GM19395 (cell line): ENCODE results near the gene STK33.
"Not testable (repeated sequence)": the region's sequence is repeated elsewhere in the genome, so short reads cannot be mapped to it uniquely, and the experiment has no call there.

Experiments
- ATAC-seq: cut with Tn5 transposase; IDR thresholded peaks from one replicate; pipeline ENCODE4 v1.9.1; 2021; ENCODE audit warnings: mild to moderate bottlenecking, moderate library complexity; ENCODE audit not compliant: unreplicated experiment

STK33 gene

DNA sequence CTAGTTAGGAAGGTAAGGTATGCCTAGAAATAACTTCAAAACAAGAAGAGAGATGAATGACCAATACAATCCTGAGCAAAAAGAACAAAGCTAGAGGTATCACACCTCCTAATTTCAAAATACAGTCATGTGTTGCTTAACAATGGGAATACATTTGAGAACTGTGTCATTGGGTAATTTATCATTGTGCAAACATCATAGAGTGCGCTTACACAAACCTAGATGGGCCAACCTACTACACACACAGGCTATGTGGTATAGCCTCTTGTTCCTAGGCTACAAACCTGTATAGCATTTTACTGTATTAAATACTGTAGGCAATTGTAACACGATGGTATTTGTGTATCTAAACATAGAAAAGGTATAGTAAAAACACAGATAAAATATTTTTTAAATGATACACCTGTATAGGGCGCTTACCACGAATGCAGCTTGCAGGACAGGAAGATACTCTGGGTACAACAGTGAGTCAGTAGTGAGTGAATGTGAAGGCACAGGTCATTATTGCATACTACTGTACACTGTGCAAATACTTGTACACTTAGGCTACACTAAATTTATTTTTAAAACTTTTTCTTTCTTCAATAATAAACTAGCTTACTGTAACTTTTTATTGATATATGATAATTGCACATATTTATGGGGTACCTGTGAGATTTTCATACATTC is 48.2 kb downstream of the STK33 start:
- no peak for ATAC-seq

DNA sequence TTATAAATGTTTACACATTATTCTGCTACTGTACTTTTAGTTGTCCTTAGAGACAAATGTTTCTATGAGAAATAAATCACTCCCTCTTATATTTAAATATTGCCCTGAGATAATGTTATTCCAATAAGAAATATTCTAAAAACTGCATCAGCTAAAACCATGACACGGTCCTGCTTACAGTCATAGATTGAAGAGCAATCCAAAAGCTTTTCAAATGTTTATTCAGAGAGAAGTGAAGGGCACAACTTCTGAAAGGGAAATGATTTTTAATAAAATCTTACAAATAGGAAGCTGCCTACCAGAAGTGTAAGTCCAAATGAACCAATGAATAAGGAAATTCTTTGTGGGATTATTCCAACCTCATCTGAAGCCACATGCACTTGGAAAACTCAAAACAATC is 49.2 kb downstream of the STK33 start:
- no peak for ATAC-seq

- no peak for ATAC-seq
These were observed 50.8 kb downstream of the STK33 start for GRCh38 chr11:8543278-8543677.

GRCh38 chr11:8541448-8541847 is 52.6 kb downstream of the STK33 start:
- no peak for ATAC-seq

DNA sequence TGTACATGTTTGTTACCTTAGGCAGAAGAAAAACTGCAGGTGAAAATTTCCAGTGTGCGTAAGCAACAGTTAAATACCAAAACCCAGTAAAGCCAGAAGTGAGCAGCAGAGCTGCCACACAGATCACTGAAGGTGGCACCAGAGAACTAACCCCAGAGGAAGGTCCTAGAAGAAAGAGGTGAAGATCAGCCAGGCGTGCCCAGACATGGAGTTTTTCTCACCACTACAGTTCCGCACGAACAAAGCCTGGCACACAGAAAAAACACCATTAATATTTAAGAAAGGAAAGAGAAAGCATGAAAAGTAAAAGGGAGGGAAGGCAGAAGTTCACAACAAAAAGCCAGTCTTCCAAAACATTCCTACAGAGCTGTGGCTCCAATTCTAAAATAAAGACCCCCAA is 60.7 kb downstream of the STK33 start:
- ATAC-seq: no peak

GRCh38 chr11:8532475-8532874 is 61.6 kb downstream of the STK33 start:
- ATAC-seq: no peak

DNA sequence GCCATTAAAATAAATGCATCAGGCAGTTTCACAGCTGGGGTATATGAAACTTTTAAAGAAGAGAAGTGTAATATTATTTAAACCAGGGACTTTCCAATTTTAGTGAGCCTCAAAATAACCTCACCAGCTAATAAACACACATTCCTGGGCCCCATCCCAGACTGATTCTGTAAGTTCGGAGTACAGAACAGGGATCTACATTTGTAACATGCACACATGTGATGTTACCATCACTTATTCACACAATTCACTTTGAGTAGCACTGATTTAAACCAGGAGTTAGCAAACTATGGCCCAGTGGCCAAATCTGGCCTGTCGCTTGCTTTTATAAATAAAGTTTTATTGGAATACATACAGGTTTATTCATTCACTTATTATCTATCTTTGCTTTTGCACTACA is 62.0 kb downstream of the STK33 start:
- ATAC-seq: no peak

DNA sequence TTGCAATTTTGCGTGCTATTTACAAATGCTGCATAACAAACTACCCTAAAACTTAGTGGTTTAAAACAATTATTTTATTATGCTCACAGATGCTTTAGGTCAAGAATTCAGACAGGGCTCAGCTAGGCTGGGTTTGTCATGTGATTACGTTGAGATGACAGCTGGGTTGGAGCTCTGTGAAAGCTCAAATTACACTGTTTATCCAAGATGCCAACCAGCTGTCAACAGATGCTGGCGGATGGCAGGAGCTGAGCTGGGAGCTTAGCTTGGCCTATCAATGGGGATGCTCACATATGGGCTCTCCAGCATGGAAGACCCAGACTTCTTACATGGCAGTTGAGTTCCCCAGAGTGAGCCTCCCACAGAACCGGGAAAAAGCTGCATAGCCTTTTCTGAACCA is 62.7 kb downstream of the STK33 start:
- ATAC-seq: no peak

GRCh38 chr11:8527939-8528338 is 66.1 kb downstream of the STK33 start:
- ATAC-seq: no peak

- no peak for ATAC-seq
These were observed 70.6 kb downstream of the STK33 start for GRCh38 chr11:8523396-8523795.

GRCh38 chr11:8512547-8512946 is 81.5 kb downstream of the STK33 start:
- no peak for ATAC-seq

DNA sequence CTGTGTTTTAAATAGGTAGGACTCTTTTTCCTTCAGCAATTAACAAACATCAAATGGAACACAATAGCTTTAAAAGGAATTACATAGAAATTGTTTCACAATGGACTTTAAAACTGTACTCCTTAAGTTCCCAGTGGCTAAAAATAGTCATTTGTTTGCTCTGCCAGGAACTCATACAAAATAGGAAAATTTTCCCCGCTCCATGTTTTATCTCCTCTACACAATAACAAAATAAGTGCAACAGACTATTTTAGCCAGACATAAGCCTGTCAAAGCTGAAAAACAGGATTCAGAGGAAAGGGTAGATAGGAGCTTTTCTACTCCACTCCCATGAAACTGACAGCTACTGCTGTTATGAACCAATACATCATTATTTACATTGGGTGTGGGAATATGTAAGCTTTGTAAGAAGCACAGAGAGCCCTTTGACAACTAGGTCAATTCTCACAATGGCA is 90.1 kb downstream of the STK33 start:
- no peak for ATAC-seq

DNA sequence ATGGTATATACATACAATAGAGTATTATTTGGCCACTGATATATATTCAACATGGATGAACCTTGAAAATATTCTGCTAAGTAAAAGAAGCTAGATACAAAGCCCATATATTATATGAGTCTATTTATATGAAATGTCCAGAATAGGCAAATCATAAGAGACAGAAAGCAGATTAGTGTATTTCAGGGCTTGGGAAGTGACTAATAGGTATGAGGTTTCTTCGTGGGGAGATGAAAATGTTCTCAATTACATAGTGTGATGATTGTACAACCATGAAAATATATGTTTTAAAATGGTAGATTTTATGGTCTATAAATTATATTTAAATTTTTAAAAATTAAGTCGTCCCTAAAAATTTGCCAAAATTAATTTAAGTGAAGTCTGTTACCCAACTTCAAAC is 92.2 kb downstream of the STK33 start:
- ATAC-seq: no peak

DNA sequence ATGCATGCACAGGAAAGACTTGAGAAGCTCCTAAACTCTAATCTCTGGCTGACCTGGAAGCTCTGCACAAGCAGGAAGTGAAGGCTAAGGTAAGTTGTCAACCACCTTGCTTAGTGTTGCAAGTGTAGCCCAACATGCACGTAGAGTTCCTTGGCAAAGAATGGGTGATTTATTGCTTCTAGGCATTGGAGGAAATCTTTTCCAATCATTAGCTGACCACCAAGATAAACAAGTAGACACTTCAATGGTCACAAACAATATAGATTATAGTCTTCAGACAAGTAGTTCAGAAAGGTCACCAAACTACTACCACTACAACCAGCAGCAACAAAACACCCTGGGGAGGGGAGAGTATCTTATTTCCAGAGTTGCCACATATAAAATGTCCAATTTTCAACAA is 105.6 kb downstream of the STK33 start:
- no peak for ATAC-seq

GRCh38 chr11:8487261-8487660 is 106.8 kb downstream of the STK33 start:
- ATAC-seq: no peak

GRCh38 chr11:8484251-8484650 is 109.8 kb downstream of the STK33 start:
- ATAC-seq: no peak

- no peak for ATAC-seq
These were observed 113.2 kb downstream of the STK33 start for GRCh38 chr11:8480858-8481257.

DNA sequence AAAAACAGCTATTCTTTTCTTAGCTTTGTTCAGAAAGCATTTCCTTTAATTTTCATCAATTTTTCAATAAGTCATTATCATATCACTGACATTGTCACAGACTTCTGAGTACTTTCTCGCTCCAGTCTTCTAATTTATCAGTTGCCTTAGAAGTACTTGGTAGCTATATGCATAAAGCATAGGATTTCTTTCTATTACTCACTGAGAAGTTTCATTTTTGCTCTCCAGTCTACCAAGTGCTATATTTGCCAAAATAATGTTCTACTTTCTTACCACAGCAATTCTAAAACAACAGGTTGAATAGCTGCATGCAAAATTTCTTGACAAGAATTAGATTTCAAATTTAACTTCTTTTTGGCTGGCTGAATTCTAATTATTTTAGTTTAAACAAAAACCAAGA is 116.3 kb downstream of the STK33 start:
- ATAC-seq: peak; percentile 95

- ATAC-seq: peak; percentile 51
These were observed 116.9 kb downstream of the STK33 start for GRCh38 chr11:8477151-8477550.

GRCh38 chr11:8467806-8468205 is 126.2 kb downstream of the STK33 start:
- not testable (repeated sequence) for ATAC-seq

GRCh38 chr11:8467356-8467755 is 126.7 kb downstream of the STK33 start:
- ATAC-seq: not testable (repeated sequence)

DNA sequence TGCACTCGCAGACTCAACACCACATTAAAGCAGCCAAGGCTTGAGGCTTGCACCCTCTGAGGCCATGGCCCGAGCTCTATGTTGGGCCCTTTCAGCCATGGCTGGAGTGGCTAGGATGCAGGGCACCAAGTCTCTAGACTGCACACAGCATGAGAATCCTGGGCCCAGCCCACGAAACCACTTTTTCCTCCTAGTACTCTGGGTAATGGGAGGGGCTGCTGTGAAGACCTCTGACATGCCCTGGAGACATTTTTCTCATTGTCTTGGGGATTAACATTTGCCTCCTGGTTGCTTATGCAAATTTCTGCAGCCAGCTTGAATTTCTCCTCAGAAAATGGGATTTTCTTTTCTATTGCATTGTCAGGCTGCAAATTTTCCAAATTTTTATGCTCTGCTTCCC is 127.1 kb downstream of the STK33 start:
- ATAC-seq: not testable (repeated sequence)

- no peak for ATAC-seq
These were observed 134.2 kb downstream of the STK33 start for GRCh38 chr11:8459711-8460399.
